GM21737 (cell line): Measurements from ENCODE around the gene TSPAN17.
"Not testable (repeated sequence)": the region's sequence is repeated elsewhere in the genome, so short reads cannot be mapped to it uniquely, and the experiment has no call there.

Experiments
- ATAC-seq: cut with Tn5 transposase; IDR thresholded peaks from one replicate; pipeline ENCODE4 v1.9.1; 2021; ENCODE audit warnings: mild to moderate bottlenecking, moderate library complexity; ENCODE audit not compliant: unreplicated experiment

The TSPAN17 gene

DNA sequence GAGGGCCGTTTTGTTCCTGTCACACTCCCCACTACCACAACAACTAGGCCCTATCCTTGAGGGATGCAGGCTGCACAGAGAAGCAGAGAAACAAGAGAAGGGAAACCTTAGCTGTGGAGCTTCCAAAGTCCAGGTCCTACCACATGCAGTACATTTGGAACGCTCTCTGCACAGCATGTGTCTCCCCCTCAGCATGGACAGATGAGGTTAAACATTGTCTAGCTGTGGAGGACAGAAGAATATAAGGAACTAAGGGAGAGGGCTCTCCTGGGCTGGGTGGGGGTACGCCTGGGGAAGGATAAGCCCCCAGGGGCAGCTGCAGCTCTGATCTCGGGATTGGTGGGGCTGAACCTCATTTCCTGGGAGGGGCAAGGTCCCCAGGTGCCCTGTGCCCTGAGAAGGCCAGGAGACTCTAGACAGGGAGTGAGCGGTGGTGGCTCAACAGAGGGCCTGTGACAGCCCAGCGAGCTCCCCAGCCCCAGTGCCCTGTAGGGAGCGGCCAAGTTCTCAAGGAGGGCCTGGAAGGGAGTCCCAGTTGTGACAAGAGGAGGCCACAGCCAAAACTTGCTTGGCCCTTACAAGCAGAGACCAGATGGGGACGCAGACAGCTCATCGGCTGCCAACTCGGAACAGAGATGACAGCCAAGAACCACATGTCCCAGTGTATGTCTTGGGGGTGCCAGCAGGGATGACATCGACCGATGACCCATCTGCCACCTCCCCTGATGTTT lies 30.1 kb downstream of the TSPAN17 start:
- no peak for ATAC-seq

DNA sequence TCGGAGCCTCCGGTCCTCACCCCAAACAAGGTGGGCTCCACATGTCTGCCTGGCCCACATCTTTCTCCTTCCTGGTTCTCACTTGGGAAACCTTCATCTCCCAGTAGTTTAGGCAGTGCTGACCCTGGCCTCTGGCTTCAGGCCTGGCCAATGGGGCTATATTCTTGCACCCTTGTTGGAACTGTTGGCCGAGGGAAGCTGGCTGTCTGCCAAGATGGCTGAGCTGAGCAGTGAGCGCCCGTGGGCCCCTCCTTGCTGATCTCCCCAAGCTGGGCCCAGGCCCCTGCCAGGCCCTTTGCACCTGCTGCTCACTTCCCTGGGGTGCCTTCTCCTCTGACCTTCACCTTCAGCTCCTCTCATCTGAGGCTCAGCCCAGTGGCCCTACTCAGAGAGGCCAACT lies 31.3 kb downstream of the TSPAN17 start:
- no peak for ATAC-seq

DNA sequence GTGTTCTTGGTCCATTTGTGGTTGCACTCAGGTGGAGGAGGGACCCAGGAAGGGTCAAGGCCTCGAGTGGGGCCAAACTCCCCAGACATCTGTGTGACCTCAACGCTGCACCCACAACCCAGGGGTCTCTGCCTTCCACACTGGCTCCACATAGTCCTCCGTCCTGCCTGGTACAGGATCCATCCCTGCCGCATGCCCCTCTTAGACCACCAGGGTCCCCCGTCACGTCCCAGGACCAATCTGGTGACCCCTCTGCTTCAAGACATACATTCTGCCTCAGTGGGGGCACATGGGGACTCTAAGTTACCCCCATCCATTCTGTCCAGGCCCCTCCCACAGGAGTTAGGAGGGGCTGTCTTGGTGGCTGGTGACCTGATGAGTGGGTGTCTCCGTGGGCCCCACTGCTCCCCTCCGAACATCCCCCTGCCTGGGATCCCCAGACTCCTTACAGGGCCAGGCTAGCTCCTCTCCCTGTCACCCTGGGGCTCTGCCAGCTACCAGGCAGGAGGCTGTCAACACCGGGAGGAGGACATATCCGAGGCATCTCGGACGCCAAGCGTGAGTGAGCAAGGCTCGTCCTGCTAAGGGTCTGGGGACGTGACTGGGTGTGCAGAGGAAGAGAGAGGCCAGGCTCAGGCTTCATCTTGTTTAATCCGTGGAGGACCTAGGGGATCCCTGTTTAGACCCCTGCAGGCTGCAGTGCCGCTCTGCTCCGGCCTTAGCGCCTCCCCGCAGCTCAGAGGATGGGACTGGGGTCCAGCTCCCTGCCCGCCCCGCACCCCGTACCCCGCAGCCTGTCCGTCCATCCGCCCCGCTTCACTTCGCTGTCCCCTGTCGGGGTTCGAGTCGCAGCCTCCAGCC lies 32.3 kb downstream of the TSPAN17 start:
- ATAC-seq, result no peak

DNA sequence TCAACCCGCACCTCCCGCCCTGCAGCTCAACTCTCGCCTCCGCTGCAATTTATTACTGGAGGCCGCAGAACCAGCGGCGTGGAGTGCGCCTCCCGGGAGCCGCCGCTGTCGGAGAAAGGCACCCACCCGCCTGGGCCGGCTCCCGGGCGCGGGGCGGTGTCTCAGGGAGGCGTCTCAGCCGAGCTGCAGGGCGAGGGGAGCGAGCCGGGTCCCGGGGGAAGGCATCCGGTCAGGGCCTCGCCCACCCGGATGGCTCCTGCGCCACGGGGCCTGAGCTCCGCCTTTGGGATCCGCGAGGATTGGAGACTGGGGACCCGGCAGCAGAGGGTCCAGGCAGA lies 32.9 kb downstream of the TSPAN17 start:
- no peak for ATAC-seq

DNA sequence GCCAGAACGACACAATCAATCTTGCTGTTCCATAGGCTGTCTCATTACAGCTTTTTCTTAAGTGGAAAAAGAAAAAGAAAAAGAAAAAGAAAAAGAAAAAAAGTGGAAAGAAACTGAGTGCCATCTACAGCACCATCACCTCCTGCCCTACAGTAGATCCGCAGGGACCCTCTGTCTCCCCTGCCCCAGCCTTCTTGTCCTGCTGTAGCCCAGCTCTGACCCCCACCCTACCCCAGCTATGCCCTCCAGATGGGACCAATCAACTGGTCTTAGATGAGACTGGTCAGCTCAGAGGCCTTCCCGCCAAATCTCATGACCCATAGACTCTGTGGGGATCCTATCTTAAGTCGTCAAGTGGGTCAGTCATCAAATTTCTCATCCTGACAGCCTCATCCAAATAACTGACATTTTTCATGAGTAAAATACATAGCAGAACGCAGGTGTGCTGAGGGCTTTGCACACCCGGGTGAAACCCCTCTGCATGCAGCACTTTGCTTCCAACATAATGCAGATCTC lies 34.8 kb downstream of the TSPAN17 start:
- no peak for ATAC-seq

DNA sequence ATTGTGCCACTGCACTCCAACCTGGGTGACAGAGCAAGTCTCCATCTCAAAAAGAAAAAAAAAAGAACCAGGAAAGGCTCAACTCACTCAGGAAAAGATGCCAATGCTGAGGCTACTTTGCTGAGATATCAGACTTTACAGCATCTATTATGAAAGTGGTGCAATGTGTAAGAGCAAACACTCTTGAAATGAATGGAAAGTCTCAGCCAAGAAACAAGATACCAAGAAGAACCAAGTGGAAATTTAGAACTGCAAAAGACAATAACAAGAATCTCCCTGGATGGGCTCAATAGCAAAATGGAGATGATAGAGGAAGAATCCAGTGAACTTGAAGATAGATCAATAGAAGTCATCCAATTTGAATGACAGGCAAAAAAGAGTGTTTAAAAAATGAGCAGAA lies 37.7 kb downstream of the TSPAN17 start:
- no peak for ATAC-seq

DNA sequence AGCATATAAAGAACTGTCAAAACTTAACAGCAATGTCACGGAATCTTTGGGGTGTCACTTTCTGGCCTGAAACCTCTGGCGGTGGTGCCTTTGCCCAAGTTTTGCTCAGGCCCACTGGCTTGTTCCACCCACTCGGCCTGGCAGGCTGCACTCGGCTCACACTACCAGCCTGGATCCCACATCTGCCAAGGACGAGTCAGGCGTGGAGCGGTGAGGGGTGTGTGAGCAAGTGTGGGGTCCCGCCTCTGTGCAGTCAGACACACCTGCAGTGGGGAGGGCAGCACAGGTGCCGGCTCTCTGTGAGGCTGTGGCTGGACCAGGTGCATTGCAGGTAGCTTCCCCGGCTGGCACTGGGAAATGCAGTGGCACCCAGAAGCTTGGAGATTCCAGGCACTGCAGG lies 40.0 kb downstream of the TSPAN17 start:
- no peak for ATAC-seq

DNA sequence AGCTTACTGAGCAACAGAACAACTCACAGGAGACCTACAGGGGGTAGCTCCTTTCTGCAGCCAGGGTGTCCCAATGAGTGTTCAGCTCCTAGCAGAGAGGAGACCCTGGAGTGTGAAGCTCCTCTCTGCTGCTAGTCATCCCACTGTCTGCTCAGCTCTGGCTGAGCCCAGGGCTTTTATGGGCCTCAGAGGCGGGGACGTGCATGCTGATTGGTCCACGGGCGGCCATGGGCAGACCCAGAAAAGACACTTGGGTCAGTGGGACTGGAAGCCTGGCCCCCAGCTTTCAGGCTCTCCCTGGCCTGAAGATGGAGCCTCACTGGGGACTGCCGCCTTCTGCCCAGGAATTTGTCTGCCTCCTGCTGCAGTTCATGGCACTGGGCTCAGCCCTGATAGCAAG lies 40.6 kb downstream of the TSPAN17 start:
- no peak for ATAC-seq

DNA sequence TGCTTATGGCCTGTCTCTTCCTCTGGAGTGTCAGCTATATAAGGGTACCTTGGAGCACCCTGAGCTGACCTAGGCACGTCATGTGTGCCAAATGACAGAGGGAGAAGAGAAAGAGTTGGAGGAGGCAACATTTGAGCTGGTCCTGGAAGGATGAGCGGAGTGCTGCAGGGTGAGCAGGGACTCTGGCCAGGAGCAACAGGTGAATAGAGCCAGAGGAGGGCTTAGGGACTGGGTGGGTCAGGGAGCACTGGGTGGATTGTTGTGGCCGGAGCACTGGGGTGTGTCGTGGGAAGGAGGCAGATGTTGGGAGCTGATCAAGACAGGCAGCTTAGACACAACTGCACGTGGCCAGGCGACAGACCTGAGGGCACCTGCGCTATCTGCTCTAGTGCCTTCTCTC lies 43.6 kb downstream of the TSPAN17 start:
- no peak for ATAC-seq

DNA sequence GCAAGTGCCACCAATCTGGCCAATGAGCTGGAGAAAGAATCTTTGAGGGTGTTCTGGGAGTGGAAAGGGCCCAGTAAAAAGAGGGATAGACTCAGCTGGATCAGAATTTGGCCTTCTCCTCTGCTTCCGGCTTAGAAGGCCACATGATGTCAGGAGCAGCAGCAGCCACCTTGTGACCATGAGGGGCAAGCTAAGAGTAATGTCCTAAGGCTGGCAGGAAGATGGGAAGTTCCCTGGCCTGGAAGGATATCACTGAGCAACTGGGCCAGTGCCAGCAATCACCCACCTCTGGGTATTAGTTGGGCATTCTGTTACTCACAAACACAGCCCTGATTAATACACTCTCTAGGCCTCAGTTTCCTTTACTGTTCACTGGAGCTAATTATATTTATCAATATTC lies 44.2 kb downstream of the TSPAN17 start:
- ATAC-seq, result no peak

DNA sequence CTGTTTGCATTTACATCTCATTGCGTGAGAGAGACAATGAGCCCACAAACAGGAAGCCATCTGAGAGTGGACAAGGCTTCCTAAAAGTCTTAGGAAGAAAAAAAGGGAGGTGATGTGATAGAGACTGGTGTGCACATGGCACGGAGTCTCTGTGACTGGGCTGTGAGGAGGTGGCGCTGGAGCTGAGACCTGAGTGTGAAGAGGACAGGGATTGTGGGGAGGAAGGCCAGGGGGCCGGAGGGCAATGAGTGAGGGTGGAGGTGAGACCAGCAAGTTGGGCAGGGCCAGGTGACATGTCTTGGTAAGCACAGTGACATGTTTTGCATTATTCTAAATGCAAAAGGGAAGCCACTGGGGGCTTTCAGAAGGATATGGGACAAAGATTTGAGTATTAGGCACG lies 45.0 kb downstream of the TSPAN17 start:
- no peak for ATAC-seq

DNA sequence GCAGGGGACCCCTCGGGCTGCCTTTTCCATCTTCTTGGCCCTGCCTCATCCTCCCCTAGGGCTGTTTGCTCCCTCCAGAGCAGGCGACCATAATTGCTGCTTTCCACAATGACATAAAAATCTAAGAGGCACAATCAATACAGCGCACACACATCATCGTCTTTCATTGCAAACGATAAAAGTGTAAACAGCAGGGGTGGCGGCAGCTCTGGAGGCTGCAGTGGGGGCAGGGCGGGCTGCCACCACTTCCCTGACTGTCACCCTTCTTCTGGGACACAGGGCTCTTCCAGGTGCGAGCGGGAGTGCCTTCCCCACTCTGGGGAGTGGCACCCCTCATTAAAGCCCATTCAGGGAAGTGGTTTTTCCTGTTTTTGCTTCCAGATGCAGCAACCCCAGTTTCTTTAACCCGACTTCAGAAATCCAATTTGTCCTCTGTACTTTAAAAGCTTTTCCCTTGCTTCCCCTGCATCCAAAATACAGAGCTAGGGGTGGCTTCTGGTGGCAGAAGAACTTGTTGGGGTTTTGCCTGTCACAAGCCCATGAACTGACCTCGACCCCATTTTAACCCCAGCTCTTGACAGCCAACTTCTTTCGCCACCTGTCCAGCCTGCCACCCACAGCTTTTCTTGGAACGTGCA lies 45.7 kb downstream of the TSPAN17 start:
- no peak for ATAC-seq

DNA sequence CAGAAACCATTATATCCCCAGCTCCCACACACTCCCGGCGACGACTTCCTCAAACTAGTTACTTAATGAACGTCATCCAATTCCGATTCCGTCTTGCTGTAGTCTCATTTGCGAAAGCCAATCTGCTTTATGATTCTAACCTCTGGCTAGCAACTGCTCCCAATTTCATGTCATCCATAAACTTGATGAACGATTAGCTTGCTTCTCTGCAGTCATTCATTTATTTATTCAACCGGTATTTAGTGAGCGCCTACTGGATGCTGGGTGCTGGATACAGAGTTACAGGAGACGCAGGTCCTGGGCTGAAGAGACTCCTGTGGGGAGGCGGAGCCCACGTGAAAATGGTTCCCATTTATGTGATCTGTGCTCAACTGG lies 46.2 kb downstream of the TSPAN17 start:
- ATAC-seq, result no peak

DNA sequence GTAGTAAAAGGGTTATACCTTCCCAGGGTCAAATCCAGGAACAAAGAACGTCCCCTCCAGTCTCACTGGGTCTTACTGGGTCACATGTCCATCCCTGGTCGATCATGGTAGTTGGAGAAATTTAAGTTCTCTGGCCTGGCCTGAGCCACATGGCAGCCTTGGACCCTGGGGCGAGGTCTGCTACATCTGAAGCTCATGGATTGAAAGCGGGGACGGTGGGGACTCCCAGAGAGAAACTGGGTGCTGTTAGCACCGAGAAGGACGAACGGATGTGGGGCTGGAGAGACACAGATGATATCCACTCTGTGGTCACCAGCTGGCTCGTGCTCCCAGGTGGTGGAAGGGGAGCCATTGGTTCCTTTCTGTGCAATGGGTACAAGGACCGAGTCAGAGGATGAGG lies 46.9 kb downstream of the TSPAN17 start:
- no peak for ATAC-seq

DNA sequence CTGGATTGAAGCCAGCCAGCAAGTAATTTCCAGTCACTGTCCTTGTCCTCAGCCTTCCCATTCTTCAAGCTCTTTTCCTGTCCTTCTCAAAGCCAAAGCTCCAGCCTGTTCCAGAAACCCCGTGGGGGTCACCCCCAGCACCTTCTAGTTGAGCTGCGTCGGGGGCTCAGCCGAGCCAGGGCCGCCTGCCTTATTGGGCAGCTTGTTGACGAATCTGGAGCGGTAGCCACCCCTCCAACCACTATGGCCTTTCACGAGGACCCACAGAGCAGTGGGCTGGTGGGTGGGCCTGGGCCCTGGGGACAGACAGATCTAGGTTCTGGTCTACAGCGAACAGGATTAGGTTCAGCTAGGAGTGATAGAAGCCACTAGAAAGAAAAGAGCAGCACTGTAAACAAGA lies 47.3 kb downstream of the TSPAN17 start:
- ATAC-seq, result no peak

DNA sequence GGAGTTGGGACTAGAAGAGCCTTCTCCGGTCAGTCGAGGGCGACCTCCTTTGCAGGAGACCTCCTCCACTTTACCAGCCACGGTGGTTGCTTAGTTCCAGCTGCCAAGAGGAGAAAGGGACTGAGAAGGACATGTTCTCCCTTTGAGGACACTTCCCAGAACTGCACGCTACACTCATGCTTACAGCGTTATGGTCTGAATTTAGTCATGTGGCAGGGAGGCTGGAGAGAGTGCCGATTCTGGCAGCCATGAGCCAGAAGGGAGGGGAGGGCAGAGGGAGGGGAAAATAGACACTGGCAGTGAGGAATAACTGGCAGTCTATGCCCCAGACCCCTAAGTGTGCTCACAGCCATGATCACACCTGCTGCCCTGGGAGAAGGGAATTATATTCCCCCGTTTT lies 47.8 kb downstream of the TSPAN17 start:
- no peak for ATAC-seq

DNA sequence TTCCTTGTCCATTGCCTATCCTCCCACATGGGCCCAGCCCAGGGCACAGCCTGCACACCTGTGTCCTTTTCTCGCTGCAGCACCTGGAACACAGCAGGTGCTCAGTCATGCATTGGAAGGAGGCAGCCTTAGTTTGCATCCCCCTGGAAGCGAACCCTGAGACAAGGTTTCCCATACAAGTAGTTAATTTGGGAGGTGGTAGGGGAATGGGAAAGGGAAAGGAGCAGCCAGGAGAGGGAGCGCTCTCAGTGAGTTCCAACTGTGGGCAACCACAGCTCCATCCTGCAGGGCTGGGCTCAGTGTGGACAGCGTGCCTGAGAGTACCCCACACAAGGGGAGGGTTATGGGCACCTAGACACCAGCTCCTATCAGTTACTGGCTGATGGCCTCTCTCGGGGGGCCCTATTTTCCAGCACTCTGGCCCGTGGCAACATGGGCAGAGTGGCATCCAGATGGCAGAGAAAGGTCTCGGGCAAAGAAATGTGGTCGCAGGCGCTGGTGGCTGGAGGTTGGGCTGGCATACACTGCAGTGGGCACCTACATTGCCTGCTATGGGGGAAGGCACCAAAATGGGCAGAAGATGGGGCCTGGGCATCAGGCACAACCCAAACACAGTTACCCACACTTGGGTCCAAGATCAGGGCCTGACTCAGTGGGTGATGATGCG lies 50.1 kb downstream of the TSPAN17 start:
- no peak for ATAC-seq

DNA sequence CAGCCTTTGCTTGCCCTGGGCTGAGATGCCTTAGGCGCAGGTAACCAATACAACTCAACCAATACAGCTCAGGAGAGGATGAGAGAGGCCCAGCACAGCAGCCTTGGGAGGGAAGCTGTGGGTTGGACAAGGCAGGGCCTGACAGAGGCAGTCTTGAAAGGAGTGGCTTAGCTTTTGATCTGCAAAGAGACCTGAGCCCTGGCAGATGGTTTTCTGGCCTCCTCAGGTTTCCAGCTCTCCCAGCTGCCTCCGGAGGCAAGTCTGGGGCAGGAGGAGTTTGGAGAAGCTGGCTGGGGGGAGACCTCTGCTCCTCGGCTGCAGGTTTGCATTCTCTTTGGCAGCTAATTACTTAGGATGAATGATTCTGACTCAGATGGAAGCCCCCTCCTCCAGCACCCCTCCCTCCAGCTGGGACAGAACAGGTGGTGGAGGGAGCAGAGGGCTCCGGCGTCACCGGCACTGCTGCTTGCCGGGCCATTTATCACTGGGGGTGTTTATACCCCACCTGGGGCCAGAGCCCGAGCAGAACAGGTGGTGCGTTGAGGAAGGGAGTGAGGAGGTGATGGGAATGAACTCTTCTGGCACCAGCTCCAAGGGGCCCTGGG lies 50.8 kb downstream of the TSPAN17 start:
- no peak for ATAC-seq

DNA sequence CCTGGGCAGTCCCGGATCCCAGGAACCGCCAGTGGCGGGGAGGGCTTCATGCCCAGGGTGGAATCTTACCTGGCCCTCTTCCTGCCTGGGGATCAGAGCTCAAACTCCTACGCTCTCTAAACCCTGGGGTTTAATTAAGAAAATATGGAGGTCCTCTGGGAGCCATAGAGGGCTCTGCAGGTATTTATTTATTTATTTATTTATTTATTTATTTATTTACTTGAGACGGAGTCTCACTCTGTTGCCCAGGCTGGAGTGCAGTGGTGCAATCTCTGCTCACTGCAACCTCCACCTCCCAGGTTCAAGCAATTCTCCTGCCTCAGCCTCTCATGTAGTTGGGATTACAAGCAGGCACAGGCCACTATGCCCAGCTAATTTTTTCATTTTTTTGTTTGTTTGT lies 52.2 kb downstream of the TSPAN17 start:
- ATAC-seq, result not testable (repeated sequence)

DNA sequence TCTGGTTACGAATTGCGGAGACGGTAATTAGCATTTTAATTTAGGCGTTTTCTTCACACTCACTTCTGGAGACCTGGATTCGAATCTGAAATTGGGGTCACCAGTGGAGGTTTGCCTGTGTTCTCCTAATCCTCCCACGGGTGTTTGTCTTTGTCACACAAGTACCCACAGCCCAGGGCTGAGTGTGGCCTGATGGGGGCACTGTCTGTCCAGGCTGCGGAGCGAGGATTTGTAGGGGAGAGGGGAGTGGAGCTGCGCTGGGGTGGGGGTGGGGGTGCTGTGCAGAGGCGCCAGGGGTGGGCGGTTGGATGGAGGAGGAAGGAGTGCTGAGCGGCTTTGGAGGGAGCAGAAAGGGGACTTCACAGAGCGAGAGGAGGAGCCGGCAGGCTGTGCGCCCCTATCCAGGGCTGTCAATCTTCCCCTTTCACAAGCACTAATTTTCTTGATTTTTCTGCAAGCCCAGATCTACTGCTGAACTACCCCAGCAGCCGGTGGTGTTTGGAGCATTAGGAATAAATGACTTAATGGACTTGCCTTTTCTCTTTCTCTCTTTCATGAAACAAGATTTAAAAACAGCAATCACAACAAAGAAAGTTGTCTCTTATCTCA lies 53.1 kb downstream of the TSPAN17 start:
- ATAC-seq, result no peak
